Mononuclear cell (primary cell): Measurements from ENCODE around the gene SLF1. TPM values are rescaled to one million over a fixed set of nuclear protein-coding genes. Genes with fewer than 3 reads are reported as not detected.
"Not testable (repeated sequence)": the region's sequence is repeated elsewhere in the genome, so short reads cannot be mapped to it uniquely, and the experiment has no call there.

Source experiments
- H3K27me3 ChIP-seq: 2 replicates; pipeline ENCODE4 v1.6.0; 2011; ENCODE audit warnings: low read length, control low read depth; ENCODE audit not compliant: insufficient read depth
- H3K4me1 ChIP-seq: 2 replicates; pipeline ENCODE4 v1.5.1; 2011; ENCODE audit warnings: mild to moderate bottlenecking, low read length, control low read depth; ENCODE audit not compliant: insufficient read depth
- H3K4me3 ChIP-seq: 2 replicates; pipeline ENCODE4 v1.5.1; 2011; ENCODE audit warnings: mild to moderate bottlenecking, low read length, moderate library complexity
- H3K9me3 ChIP-seq: 2 replicates; pipeline ENCODE4 v1.5.1; 2011; ENCODE audit warnings: low read depth, mild to moderate bottlenecking, control low read depth, low read length
- total RNA-seq: library from RNA; depleted of rRNA; stranded (reverse); fragments of >200 nt; gene quantifications from one replicate; pipeline ENCODE4 v1.2.3, GENCODE V29; 2012

SLF1 gene
- total RNA-seq = 19.0 TPM

DNA sequence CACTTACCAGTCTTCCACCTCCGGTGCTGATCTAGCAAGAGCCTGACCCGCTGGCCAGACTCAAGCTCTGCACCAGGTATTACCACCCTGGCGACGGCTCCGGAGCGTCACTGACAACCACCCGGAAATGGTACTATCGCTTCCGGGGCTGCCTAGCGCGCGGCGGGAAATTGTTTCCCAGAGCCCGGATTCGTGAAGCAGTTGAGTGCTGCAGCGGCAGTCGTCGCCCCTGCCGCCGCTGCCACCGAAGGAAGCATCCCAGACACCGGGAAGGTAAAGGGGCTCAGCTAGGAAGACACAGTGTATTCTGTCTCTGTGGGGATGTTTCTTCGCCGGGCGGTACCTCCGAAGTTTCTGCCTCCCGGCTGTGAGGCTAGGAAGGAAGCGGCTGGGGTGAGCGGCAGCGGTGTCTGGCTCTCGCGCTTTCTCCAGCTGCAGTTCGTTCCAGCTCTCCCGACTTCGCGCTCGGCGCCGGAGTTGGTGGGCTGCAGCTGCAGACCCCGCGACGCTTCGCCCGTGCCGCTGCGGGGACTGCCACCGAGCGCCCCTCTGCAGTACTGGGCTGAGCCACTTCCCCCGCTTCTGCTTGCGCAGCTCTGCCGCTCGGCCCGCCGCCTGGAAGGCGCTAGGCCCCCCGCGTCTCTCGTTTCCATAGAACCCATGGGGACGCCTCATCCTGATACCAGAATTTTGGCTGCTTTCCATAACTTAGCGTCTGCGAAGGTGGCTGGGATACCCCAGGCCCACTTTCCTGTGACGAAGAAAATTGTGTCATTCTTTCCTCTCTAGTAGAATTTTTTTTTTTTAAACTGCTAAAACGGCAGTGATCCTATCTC lies at the start of gene SLF1, which contains the start of gene KIAA0825:
TSS of gene SLF1 (plus strand) at position 177 of the 836 bp plus-strand sequence. CDS start 10,142 bp downstream, outside the sequence.
TSS of gene KIAA0825 (minus strand) at position 112 of the 836 bp plus-strand sequence. CDS start 81,478 bp downstream, outside the sequence.
- peak within 1 kb of the TSS; percentile 91 for H3K4me3 ChIP-seq
- H3K27me3 ChIP-seq = no peaks in the 10 kb centered on the region
- H3K9me3 ChIP-seq = no peaks in the 10 kb centered on the region
- H3K4me1 ChIP-seq = peaks cover 20% of the 10 kb centered on the region

DNA sequence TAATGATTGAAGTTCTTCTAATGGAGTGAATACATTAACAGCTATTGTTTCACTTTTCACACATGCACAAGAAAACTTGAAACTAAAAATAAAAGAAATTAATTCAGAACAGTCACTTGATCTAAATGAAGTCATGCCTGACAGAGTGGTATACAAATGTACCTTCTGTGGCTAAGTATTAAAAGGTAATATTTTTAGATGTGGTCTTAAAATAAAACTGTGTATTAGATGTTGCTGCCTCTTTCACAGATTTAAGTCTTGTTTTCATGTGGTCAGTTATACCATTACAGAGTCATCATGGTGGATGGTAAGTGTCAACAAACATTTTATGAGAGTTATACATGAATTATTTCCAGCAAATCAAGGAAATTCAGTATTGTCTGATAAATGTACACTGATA lies 47.1 kb upstream of the SLF1 start:
- no peak overlapping the region for H3K4me3 ChIP-seq
- no peaks in the 10 kb centered on the region for H3K27me3 ChIP-seq
- H3K9me3 ChIP-seq = no peaks in the 10 kb centered on the region
- H3K4me1 ChIP-seq = no peaks in the 10 kb centered on the region

DNA sequence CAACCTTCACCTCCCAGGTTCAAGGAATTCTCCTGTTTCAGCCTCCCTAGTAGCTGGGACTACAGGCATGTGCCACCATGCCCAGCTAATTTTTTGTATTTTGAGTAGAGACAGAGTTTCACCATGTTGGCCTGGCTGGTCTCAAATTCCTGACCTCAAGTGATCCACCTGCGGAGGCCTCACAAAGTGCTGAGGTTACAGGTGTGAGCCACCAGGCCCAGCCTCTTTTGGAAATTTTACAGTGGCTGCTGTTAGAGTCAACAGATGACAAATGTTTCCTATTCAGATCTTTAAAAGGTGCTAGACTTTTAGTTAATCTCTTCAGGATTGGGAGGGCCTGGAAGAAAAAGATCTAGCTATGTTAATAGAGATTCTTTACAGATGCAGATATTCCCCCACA lies 45.1 kb upstream of the SLF1 start:
- H3K4me3 ChIP-seq, H3K9me3 ChIP-seq, H3K27me3 ChIP-seq, H3K4me1 ChIP-seq: not testable (repeated sequence)

DNA sequence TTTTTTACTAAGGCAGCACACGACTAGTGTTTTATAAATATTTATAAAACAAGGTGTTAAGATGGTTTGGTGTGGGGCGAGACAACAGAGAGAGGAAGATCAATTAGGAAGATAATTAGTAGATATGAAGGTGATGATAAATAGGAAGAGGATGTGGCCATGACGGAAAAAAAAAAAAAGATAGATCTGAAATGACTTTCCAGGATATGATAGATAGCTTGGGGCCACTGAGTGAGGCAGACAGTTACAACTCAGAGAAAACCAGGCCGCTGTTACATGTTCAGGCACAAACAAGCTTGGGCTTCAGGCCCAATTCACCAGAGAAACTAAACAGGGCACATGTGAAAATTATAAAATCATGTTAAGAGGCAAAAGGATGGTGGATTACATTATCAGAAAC lies 43.3 kb upstream of the SLF1 start:
- Histone ChIP-seq H3K4me1 (peaks cover 3% of the 10 kb centered on the region), H3K27me3 (no peaks in the 10 kb centered on the region), H3K9me3 (no peaks in the 10 kb centered on the region), H3K4me3 (no peak overlapping the region)

DNA sequence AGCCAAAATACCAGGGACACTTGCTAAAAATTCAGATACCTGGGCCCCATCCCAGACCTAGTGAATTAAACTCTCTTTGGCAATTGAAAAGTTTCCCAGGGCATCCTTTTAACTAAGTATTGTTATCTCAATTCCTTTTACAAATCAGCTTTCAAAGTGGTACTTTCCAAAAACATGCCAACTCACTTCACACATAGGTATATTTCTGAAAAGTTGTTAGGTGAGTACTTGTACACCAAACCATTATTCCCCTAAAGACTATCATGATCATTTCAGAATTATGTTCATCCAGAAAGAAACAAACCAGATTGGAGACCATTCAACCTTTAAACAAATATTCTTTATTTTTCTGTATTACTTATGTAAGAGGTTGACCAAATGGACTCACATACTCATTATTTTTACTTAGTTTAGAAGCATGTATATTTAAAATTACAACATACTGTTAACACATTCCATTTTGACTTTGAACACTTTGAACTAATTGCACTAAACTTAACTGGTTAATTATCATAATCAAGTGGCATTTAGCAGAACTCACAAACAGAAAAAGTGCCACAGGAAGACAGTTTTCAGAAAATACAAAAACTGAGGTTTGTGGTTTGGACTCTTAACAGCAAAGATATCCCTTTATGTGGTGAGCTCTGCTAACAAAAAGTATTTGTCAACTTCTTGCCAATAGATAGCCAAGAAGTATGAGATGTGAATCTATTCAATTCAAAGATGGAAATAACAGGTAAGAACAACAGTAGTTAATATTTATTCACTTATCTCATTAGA lies 40.8 kb upstream of the SLF1 start:
- no peak overlapping the region for H3K4me3 ChIP-seq

DNA sequence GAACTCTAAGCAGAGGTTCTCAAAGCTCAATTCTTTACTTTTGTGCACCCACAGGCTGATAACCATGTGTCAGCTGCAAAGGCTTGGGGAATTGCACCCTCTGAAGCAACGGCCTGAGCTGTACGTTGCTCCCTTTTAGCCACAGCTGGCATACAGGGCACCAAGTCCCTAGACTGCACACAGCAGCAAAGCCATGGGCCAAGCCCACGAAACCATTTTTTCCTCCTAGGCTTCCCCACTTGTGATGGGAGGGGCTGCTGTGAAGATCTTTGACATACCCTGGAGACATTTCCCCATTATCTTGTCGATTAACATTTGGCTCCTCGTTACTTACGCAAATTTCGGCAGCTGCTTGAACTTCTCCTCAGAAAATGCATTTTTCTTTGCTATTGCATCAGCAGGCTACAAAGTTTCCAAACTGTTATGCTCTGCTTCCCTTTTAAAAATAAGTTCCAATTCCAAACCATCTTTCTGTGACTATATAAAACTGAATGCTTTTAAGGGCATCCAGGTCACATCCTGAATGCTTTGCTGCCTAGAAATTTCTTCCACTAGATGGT lies 23.1 kb upstream of the SLF1 start:
- Histone ChIP-seq H3K9me3 (peaks cover 4% of the 10 kb centered on the region), H3K4me3 (no peak overlapping the region), H3K27me3 (no peaks in the 10 kb centered on the region)

More for the DNA sequence above, 40.8 kb upstream of the SLF1 start:
- H3K27me3 ChIP-seq = no peaks in the 10 kb centered on the region
- H3K9me3 ChIP-seq = no peaks in the 10 kb centered on the region
- peaks cover 3% of the 10 kb centered on the region for H3K4me1 ChIP-seq

DNA sequence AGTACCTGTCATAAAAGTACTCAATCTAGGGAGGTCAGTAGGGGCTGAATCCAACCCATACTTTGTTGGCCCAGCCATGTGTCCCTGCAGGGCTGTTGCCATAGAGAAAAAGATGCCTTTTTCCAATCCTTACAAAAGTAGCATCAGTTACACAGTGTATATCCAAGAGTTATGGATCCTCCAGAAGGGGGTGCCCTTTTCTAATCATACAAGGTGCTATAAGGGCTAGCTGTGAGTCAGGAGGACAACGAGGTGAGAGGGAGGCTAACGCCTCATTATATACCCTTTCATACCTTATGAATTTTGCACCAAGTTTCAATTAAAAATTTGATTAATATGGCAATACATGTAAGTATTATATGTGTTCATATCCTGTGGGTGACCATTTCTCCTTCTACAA lies 4.9 kb upstream of the SLF1 start:
- Histone ChIP-seq H3K9me3 (no peaks in the 10 kb centered on the region), H3K27me3 (no peaks in the 10 kb centered on the region), H3K4me1 (peaks cover 9% of the 10 kb centered on the region), H3K4me3 (no peak overlapping the region)

More for the DNA sequence above, 23.1 kb upstream of the SLF1 start:
- H3K4me1 ChIP-seq = peaks cover 17% of the 10 kb centered on the region

DNA sequence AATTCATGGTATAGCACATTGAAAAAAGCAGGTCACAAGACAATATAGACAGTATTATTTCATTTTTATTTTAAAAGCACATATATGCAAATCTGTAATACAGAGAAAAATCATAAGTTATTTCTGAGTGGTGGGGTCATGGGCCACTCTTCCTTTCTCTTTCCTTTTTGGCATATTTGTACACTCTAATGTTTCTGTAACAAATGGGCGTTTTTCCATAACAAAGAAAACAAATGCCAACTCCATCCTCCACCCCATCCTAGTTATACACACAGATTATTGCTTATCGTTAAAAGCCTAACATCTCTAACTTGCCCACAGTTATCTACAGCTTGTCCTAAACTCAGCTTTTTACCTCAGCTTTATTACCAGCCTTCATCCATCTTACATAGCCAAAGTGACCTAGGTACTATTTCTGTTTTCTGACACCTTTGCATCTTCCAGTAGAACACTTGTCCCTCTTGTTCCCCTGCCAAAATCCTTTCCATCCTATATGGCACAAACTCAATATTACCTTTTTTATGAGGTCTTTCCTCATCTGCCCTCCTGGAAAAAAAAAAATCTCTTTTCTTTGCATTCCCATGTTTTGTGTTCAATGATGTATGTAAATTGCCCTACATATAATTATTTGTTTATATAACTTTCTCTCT lies 4.2 kb upstream of the SLF1 start:
- Histone ChIP-seq H3K4me3 (no peak overlapping the region), H3K27me3 (no peaks in the 10 kb centered on the region), H3K9me3 (no peaks in the 10 kb centered on the region), H3K4me1 (peaks cover 12% of the 10 kb centered on the region)

DNA sequence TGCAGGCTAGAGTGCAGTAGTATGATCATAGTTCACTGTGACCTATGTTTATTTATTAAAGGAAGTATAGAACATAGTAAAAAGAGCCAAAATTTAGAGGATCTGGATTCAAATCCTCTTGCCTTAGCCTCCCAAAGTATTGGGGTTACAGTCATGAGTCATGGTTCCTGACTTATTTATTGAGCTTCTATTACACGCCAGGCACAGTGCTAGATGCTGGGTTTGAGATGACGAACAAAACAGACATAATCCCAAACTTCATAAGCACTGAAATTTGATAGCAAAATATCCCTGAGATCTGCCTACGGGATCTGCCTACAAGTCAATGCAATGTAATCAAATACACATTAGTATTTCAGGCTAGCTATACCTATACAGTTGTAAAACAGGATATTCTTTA lies 2.6 kb upstream of the SLF1 start:
- Histone ChIP-seq H3K9me3 (no peaks in the 10 kb centered on the region), H3K4me3 (no peak overlapping the region), H3K4me1 (peaks cover 20% of the 10 kb centered on the region), H3K27me3 (no peaks in the 10 kb centered on the region)

DNA sequence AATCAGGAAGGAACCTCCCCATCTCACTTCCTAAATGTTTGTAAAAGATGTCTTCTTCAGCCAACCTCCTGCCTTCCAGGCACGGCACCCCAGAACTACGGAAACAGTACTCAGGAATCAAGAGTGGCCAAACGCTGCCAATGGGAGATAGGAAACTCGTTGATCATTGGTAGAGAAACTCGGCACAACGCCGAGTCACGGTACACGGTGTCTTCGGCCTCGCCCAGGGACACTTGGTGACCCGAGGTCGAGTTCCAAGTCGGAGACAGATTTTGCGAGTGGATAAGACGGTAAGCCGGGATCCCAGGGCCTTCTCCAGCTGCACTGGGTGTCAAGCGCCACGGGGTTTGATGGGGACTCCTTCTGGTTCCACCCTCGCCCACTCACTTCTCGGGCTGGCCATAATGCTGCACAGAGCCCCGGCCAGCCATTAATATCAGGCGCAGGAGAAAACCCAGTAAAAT lies 408 bp upstream of the SLF1 start:
- H3K27me3 ChIP-seq = no peaks in the 10 kb centered on the region
- peaks cover 20% of the 10 kb centered on the region for H3K4me1 ChIP-seq
- no peaks in the 10 kb centered on the region for H3K9me3 ChIP-seq
- peak overlapping the region; percentile 91 for H3K4me3 ChIP-seq

DNA sequence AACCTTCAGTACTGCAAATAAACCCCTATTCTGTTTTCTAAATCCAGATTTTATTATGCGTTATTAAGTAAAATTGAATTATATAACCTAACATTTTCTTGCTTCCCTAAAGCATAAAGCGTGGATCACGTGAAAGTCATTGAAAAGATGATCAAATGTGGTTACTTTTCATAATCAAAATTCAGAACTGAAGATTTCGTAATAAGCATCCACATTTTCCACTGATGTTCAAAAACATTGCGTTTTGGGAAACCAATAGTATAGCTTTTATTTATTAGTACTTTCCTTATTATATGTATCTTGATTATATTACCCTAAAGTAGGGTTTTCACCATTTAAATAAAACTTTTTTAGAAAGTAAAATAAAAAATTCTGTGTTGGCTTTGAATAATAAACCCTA lies 1.8 kb downstream of the SLF1 start:
- H3K9me3 ChIP-seq = no peaks in the 10 kb centered on the region
- no peak overlapping the region for H3K4me3 ChIP-seq
- no peaks in the 10 kb centered on the region for H3K27me3 ChIP-seq
- peaks cover 20% of the 10 kb centered on the region for H3K4me1 ChIP-seq

DNA sequence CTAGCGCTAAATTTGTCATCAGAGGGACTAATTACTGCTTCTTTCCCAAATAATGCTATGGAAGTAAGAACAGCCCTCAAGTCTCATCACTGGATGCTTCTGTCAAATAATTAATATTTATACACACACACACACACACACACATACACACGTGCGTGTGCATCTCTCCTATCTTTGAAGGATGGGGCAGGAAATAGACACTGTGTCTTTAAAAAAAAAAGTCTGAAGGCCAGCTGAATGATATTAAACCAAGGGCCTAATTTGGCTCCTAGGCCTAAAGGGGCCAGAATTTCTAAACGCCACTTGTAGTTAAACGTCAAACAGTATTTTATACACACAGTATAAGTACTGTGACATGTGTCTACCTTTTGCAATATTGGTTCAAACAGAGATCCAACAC lies 3.3 kb downstream of the SLF1 start:
- Histone ChIP-seq H3K4me3 (no peak overlapping the region), H3K9me3 (no peaks in the 10 kb centered on the region), H3K4me1 (peaks cover 20% of the 10 kb centered on the region), H3K27me3 (no peaks in the 10 kb centered on the region)

DNA sequence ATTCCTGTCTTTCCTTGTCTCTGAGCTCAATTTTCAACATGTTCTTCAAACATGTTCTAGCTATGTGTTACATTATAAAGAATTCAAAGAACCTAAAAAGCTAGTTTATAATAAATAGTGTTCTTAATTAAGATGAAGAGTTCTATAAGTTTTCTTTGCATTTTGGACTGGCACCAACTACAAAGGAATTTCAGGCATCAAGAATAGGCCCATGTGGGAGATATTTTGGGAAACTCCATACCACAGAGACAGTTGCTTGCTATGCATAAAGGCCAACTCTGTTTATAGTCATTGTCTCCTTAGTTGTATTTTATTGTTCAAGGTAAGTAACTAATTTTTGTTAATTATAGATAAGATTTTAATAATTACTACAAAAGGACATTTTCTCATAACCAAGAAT lies 4.5 kb downstream of the SLF1 start:
- H3K9me3 ChIP-seq = no peaks in the 10 kb centered on the region
- H3K4me3 ChIP-seq = no peak overlapping the region
- H3K27me3 ChIP-seq = no peaks in the 10 kb centered on the region
- H3K4me1 ChIP-seq = peaks cover 11% of the 10 kb centered on the region

DNA sequence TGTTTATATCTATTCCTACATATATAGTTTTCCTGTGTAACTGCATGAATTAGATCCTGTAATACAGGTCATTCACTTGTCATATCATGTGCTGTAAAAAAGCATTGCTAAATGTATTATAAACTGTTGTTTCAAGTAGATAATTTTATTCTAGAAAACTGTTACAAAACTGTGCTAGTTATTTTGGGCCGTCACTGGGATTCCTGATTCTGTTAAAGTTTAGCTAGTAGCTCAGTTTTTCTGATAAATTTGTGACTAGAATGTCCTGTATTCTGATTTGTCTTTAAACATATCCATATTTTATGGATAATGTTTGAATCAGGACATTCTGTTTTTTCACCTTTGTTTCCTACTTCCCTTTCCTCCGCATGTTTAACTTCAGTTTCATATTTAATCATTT lies 5.4 kb downstream of the SLF1 start:
- no peak overlapping the region for H3K4me3 ChIP-seq
- no peaks in the 10 kb centered on the region for H3K27me3 ChIP-seq
- no peaks in the 10 kb centered on the region for H3K9me3 ChIP-seq
- peaks cover 11% of the 10 kb centered on the region for H3K4me1 ChIP-seq

DNA sequence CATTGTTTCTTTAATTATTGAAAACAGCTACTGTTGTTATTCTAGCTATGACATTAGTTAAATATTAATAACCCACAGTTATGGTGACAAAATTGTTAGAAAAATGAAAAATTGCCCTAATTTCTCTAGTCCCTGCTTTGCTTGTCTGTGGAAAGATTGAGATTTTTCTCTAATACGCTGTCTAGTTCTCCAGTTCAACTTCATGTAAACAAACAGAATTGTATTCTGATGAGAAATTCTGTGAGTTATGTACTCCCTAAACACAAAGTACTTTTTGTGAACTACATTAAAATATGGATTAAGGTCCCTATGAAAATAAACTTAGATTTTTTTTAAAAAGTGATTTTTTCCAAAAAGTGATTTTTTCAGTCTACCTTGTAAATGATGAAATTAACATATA lies 8.7 kb downstream of the SLF1 start:
- H3K4me1 ChIP-seq = peaks cover 5% of the 10 kb centered on the region
- no peak overlapping the region for H3K4me3 ChIP-seq
- H3K9me3 ChIP-seq = no peaks in the 10 kb centered on the region
- no peaks in the 10 kb centered on the region for H3K27me3 ChIP-seq
